NCI-H524 treated with DMSO at 0.1 percent for 48 hours (cell line): Measurements from ENCODE around the gene EBF4.

ENCODE experiments used
- DNase-seq: peaks from one replicate; lab custom pipeline; 2025; lab: John Stamatoyannopoulos, UW

The EBF4 gene

DNA sequence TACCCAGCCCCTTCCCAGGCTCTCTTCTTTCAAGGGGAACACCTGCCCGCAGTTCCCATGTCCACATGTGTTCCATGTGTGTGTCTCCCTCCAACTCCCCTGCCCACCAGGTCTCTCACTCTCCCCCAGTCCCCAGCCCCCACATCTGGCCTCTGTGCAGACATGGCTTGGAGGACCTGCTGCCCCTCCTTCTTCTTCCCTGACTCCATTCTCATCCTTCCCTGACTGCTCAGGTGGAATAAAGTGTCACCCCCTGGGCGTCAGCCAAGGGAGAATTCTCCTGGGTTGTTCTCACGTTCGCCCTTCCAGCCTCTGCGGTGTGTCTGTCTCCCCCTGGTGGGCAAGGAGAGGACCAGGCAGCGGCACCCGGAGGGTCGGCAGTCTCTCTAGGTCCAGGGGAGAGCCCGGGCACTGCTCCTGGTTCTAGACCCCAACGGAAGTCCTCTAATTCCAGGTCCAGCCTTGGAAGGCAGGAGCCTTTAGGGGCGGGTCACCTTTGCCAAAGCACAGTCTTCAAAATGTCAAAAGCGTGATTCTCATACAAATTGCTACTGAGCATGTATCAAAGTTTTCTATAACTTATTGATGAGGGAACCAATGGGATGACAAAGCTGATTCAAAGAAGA lies 50.5 kb downstream of the EBF4 start:
- no peak for DNase-seq

DNA sequence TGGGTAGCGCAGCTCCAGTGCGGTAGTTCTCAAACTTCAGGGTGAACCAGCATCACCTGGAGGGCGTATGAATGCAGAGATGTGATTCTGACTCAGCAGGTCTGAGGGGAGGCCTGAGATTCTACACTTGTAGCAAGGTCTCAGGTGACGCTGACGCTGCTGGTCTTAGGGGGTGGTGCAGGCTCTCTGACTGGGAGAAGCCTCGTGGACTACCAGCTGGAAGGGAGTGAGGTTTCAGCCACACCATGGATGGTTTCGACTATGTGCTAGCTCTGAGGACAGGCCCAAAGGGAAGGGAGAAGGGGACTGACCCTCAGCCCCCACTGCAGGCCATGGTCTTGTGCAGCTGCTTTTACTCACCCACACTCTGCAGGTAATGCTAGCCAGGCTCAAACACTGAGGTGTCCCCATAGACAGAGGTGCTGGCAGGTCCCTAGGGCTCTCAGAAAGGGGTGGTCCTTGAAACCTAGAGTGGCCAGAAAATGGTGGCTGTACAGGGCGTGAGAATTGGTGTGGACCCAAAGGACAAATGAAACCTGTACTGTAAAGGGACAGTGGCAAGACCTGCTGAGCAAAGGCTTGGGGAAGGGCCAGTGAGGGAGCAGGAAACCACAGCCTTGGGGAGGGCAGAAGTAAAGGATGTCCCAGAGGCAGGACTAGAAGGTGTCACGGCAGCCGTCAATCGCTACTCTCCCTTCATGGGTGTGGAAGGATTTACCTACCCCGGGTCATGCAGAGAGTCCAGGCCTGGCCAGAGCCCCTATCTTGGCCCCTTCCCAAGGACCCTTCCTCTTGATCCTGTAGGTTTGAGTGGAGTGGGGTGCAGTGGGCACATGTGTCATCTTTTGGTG lies 52.7 kb downstream of the EBF4 start:
- no peak for DNase-seq

DNA sequence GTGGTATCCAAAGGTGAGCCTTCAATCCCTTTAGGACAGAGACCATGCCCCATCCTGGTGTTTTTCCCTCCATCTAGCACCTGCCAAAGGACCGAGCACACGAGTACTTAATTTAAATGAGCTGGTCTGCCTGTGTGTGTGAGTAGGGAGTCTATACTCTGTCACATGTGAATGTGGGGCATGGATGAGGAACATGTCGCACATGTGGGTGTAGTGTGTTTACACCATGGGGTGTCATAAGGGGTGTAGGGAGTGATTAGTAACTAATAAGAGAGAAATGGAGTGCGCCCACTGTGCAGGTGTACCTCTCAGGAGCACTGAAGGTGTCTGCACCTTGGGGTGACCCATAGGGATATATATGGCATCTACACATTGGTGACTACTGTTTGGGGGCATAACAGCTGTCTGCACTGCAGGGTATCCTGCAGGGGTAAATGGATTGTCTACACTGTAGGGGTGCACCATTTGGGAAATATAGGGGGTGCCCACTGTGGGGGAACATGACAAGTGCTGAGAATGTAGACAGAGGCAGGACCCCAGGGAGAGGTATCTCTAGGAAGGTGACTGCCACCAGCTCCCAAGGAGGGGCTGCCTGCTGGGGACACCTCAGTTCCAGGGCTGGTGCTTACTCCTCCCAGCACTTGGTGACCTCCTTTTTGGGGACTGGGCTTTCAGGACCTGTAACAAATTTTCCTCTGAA lies 53.5 kb downstream of the EBF4 start:
- no peak for DNase-seq

DNA sequence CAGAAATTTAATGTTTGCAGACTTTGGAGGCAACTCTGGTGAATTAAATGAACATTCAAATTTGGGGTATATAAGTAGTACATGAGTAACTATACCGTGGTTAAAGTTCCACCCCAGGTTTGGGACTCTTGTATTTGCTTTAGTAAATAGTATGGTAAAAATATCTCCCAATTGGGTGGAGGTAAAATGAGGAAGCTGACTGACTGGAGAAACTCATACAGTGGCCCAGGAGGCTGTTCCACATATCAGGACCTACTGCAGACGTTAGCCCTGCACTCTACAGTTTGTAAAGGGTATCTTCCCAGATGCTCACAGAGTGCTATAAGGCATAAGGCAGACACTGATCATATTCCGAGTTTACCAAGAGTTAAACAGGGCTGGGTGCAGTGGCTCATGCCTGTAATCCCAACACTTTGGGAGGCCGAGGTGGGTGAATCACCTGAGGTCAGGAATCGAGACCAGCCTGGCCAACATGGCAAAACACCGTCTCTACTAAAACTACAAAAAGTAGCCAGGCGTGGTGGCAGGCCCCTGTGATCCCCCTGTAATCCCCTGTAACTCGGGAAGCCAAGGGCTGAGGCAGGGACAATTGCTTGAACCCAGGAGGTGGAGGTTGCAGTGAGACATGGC lies 54.2 kb downstream of the EBF4 start:
- no peak for DNase-seq

DNA sequence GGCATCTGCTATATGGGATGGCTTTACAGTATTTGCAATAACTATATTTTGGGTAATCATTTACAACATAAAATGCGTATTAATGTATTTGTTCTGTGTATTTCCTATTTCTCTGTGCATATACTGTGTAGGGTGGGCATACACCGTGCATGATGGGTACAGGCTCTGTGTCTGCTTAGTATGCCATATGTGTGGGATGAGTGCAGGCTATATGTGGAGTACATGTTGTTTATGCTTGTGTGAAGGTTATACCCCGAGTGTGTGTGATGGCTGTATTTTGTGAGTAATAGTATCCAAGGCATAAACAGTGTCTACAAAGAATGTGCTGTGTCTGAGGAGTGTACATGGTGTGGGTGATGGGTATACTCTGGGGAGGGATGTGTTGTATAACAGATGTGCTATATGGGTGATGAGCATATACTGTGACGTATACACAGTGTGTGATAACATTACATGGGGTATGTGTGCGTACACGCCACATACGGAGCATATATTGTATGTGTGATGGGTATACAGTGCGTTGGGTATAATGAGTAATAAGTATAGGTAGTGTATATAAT lies 55.2 kb downstream of the EBF4 start:
- no peak for DNase-seq

DNA sequence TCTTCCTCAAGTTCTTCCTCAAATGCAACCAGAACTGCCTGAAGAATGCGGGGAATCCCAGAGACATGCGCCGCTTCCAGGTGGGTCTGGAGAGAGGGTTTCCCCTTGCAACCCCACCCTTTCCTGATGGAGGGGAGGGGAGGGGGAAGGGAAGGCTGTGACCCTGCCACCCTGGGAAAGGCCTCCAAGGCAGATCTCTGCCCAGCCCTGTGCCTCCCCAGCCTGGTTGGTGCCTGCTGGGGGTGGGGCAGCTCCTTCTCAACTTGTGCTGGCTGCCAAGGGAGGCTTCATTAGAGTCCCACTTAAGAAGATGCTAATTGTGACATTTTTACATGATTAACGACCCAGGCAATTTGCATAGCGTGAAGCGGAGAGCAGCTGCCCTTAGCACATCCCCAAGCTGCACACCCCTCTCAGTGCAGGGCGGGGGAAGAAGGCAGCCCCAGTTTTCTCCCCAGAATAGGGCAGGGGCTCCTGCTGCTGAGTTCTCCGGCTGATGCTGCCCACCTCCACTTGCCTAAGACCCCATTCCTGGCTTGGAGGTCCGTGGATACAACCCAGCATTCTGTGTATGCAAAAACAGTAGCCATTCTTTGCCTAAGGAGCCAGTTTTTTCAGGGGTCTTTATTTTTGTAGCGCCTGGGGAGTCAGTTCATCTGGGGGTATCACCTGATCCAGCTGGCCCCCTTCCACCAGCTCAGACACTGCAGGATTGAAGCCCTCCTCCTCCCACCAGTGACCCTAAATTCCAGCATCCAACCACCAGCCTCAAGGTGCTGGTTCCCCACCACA lies 56.2 kb downstream of the EBF4 start:
- no peak for DNase-seq

DNA sequence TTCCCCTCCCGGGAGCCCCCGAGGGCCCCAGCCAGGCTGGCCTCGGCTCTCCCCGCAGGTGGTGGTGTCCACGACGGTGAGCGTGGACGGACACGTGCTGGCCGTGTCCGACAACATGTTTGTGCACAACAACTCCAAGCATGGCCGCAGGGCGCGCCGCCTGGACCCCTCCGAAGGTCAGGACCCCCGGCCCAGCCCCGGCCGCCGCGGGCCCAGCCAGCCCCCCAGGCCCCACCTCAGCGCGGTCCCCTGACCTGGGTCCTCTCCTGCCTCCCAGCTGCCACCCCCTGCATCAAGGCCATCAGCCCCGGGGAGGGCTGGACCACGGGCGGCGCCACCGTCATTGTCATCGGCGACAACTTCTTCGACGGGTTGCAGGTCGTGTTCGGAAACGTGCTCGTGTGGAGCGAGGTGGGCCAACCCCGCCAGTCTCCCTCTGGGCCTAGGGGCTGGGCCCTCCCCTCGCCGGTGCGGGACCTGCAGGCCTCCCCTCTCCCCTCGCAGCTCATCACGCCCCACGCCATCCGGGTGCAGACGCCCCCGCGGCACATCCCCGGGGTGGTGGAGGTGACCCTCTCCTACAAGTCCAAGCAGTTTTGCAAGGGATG lies 56.9 kb downstream of the EBF4 start:
- DNase-seq = no peak

DNA sequence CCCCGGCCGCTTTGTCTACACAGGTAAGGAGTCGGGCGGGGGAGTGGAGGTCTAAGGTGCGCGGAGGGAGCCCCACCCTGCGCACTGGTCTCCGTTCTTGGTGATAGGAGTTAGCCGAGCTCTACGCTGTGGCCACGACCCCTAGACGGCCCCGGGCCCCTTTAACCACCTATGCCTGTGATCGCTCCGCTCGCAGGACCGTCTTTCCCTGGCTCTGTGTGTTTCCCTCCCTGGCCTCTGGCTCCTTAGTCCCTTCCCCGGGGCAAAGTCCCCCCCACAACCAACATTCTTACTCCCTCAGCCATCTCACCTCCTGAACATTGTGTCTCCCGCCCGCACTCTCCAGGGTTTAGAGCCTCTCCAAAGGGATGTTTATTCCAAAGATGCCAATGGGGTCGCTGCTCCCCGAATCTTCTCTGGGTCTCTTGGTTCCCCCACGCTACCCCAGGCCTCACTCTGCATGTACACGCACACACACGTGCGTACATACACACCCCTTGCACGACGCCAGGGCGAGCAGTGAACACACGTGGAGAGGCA lies 57.4 kb downstream of the EBF4 start:
- DNase-seq = no peak

DNA sequence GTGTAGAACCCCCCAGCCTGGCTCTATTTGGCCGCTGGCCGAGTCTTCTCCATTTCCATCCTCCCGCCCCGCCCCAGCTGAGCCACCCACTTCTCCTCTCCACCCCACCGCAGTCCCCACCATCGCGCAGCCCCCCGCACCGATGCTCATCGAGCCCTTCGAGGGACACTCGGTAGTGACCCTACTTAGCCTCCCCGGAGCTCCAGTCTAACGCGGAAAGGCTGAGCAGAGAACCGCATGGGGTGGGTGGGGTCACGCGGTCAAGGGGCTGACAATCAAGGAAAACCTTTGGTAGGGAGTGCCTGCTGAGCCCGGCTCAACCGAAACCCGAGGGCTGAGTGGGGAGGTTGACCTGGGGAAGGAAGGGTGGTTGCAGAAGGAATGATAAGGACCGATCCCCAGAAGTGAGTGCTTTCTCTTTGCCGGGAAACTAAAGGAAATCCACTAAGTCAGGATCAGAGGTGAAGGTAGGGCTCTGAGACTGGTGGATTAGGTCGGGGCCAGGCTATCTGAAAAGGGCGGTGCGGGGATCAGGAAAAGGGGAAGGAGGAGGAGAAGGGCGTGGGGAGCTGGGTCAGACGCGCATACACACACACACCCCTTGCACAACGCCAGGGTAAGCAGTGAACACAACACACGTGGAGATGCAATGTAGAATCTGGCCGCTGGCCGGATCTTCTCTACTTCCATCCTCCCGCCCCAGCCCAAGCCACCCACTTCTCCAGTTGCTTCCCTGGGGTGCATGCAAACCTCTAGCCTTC lies 58.1 kb downstream of the EBF4 start:
- DNase-seq = no peak

DNA sequence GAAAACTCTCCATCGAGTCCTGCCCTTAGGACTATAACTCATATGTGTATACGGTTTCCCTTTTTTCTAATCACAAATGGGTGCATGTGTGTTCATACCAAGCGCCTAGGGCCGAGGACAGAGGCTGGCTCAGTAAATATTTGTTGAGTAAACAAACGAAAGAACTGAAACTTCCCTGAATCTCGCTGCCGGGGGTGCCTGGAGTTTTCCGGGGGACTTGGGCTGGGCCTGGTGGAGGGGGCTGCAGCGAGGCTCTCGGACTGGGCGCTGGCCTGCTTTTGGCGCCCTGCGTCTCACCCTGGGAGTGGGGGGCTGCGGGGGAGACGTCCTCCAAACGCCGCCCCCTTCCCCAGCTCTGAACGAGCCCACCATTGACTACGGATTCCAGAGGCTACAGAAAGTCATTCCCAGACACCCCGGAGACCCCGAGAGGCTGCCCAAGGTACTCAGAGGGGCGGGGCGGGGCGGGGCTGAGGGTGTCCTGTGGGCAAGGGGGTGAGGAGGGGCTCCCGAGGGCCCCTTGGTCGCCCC lies 58.8 kb downstream of the EBF4 start:
- DNase-seq = no peak

DNA sequence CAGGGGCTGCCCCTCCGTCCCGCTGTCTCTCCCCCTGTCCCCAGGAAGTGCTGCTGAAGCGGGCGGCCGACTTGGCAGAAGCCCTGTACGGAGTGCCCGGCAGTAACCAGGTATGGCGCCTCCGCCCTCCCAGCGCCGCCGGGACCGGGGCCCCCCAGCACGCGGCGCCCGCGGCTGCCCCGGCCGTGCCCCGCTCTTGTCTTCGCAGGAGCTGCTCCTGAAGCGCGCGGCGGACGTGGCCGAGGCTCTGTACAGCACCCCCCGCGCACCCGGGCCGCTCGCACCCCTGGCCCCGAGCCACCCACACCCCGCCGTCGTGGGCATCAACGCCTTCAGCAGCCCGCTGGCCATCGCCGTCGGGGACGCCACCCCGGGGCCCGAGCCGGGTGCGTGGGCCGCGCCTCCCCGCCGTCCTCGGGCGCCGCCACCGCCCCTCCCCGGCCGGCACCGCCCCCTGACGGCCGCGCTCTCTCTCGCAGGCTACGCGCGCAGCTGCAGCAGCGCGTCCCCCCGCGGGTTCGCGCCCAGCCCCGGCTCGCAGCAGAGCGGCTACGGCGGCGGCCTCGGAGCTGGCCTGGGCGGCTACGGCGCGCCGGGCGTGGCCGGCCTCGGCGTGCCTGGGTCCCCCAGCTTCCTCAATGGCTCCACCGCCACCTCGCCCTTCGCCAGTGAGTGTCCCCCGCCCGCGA lies 59.4 kb downstream of the EBF4 start:
- DNase-seq = no peak

DNA sequence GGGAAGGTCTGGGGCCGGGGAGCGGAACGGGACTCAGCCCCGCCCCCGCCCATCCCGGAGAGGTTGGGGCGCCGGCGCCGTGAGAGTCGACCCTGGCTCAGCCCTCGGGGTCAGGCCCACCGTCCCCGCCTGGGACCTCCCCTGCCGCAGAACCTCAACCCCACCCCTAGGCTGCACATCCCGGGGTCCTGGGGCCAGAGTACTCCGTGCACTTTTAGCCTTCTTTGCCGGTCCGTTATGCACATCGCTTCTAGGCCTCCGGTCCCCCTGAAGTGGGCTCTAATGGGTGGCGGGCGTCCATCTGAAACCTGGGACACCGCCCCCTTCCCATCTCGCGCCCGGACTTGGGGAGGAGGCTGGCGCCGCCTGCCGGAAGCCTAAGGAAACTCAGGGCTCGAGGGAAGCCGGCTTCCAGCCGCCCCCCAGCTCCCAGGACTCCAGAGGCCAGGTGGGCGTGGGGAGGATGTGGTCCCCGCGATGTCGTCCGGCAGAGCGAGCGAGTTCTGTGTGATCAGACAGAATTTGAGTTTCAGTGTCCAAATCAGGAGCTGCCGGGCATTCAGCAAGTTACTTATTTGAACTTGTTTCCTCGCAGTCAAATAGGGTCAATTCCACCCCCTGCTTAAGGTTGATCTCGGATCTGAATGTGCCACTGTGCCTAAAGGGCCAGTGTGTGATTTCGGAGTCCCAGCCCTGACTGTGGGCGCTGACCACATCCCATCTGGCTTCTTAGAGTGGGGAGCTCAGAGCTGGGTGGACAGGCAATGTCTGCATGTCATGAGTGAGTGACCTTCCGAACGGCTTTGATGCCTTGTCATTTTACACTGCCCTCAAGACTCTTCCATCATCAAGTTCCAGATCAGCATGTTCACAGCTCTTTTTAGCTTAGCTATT lies 60.2 kb downstream of the EBF4 start:
- no peak for DNase-seq

DNA sequence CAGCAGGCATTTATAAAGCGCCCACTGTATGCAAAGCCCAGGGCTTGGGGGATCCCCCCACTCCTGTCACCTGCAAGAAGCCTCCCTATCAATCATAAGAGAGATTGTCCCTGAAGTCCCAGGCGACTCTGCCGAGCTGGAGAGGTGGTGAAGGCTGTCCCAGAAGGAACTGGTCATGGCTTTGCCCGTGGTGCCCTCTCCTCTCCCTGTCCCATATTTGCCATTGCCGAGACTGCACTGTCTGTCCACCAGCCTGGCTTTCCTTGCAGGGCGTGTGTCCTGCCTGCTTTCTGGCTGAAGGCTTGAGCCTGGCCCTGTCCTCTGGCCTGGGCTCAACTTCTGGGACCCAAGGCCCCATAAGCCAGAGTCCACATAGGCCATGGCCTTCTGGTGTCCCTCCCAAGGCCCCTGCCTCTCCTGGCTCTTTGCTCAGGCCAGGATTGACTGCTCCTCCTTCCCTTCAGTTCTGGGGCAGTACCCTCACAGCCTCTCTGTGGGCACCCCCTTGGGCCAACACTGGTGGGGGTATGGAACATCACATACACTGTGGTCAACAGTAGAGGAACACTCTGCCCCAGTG lies 61.0 kb downstream of the EBF4 start:
- no peak for DNase-seq

DNA sequence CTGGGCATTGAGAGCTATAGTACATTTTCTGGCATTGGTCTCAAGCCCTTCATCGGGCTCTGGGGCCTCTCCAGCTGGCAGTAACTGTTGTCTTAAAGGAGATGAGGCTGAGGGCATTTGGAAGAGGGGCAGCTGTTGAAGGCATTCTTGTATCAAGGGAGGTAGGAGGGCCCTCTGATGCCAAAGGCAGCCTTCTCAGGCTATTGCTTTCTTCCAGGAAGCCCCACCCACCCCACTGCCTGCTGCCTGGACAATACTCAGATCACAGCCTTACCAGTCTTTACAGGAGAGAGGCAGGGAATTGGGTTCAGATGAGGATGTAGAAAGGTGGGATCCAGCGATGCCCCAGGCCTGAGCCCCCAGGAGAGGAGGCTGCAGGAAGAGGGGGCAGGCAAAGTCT lies 61.8 kb downstream of the EBF4 start:
- no peak for DNase-seq

DNA sequence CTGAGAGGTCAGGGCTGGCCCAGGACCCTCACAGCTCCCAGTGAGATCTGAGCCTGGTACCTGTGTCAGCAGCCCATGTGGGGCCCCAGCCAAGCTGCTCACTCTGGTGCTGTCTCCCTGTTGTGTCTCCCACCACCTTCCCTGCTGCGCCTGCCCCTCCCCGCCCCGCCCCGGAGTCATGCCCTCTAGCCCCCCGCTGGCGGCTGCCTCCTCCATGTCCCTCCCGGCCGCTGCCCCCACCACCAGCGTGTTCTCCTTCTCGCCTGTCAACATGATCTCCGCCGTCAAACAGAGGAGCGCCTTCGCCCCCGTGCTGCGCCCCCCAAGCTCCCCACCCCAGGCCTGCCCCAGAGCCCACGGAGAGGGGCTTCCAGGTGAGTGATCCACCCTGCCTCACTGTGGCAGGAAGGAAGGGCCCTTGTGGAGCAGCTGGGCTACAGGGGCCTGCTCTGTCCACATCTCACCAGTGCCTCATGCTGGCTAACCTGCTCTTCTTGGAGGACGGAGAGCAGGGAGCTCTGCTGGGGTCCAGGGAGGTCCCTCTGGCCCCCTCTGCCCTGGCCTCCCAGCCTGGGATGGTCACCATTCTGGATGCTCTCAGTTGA lies 63.0 kb downstream of the EBF4 start:
- no peak for DNase-seq

DNA sequence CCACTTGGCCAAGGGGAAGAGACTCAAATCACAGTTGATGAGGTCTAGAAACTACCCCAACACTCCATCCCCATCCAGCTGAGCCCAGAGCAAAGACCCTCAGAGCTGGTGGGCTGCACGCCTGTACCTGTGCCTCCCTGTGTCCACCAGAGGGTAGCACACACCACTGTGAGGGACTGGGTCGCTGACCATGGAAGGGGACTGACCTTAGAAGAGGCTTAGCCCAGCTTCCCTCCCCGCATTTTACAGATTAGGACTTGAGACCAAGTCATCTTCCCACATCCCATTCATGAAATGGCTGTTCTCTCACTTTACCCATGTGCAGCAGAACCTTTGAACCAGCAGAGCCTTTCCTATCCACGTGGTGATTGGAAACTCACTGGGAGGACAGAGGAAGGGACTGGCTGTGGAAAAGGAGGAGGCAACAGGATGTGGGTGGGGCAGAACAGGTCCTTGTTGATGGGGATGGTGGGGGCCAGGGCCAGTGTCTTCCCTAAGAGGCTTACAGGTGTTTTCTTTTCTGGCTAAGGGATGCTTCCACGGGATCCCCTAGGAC lies 63.6 kb downstream of the EBF4 start:
- DNase-seq = no peak

DNA sequence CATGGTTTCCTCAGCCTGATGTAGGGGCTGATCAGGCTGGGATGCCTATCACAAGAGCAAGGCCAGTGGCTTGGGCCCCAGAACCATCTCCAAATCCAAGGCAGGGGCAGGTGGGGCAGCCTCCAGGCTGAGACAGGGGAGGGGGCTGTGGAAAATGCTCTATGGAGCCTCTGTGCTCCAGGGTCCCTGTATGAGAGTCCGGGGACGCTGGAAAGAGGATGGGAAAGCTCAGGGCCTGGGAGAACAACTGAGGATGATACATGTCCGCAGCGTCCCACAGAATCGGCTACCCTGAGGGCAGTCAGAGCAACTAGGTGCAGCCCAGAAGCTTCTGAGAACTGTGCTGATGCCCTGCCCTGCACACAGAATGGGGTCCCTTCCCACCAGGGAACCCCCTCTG lies 64.4 kb downstream of the EBF4 start:
- no peak for DNase-seq
